Keratinocyte (primary cell): ENCODE data around the gene PPP2R5A.

Source experiments
- CTCF ChIP-seq, 3 experiments: IDR thresholded peaks in 1 of 3; conservative IDR thresholded peaks in 1 of 3; optimal IDR thresholded peaks in 1 of 3; 2 replicates in 2 of 3; 3 replicates in 1 of 3; pipeline versions ENCODE3 to v1.5.1; 2011; ENCODE audit warnings: low read length in 3 of 3, mild to moderate bottlenecking in 3 of 3, moderate library complexity in 2 of 3, control low read depth in 1 of 3, inconsistent platforms in 1 of 3; ENCODE audit not compliant: insufficient read depth in 2 of 3; ENCODE audit errors: extremely low read depth in 1 of 3
- EZH2 ChIP-seq: IDR thresholded peaks from one replicate; pipeline ENCODE4 v1.6.1; 2012; ENCODE audit warnings: inconsistent platforms, mild to moderate bottlenecking, low read length, moderate library complexity

GRCh38 chr1:212328248-212328647 lies 43.0 kb downstream of the PPP2R5A start:
- TF ChIP-seq CTCF (optimal IDR thresholded peaks at IDR 0.05 in 1 of 3, IDR thresholded peaks at IDR 0.05 in 1 of 3, conservative IDR thresholded peaks at IDR 0.05 in 1 of 3; ENCODE audit: extremely low read depth in 1 of 3, insufficient read depth in 2 of 3, low read length in 3 of 3) (no peak), EZH2 (no peak)
